Upper lobe of right lung (tissue), 1 donor: ENCODE measurements around the gene SYNE1. TPM values are rescaled to one million over a fixed set of nuclear protein-coding genes. Genes with fewer than 3 reads are reported as not detected.
A peak's percentile ranks its signal among the peaks of the same experiment; 100 is the strongest.

Experiments used
- ATAC-seq: fragments of 200-7000 bp; cut with Tn5 transposase; one replicate; pipeline ENCODE4 v1.9.1; 2020; ENCODE audit warnings: mild to moderate bottlenecking, moderate library complexity
- DNase-seq: peaks from one replicate; pipeline ENCODE4 v3.0.0-alpha.2; 2020
- H3K27ac ChIP-seq: fragments of 200-600 bp; one replicate; pipeline ENCODE4 v1.8.0; 2022
- H3K27me3 ChIP-seq: fragments of 200-600 bp; one replicate; pipeline ENCODE4 v1.8.0; 2022; ENCODE audit warnings: mild to moderate bottlenecking
- H3K36me3 ChIP-seq: fragments of 200-600 bp; one replicate; pipeline ENCODE4 v1.8.0; 2022
- H3K4me1 ChIP-seq: fragments of 200-600 bp; one replicate; pipeline ENCODE4 v1.8.0; 2022
- H3K4me3 ChIP-seq: fragments of 200-600 bp; one replicate; pipeline ENCODE4 v1.8.0; 2022; ENCODE audit warnings: mild to moderate bottlenecking
- H3K9me3 ChIP-seq: fragments of 200-600 bp; one replicate; pipeline ENCODE4 v1.8.0; 2022
- intact Hi-C: fragments of 100-400 bp; cut with DNase I; formaldehyde crosslinking; loops from one replicate; pipeline ENCODE4 v1.11.0; 2022
- total RNA-seq: library from RNA; stranded (reverse); fragmentation: NEBNext Ultra II Directional; extraction: Animal tissue kit (Norgen Biotek cat#: 25700); gene quantifications from one replicate; pipeline ENCODE4 v1.2.1, GENCODE V29; 2021
- TF ChIP-seq, protein P1 (sequence below): fragments of 200-600 bp; IDR thresholded peaks from one replicate; pipeline ENCODE4 v1.8.0; 2022; ENCODE audit warnings: antibody characterized with exemption
- donor health status: DM: no; HTN: yes; CAD: no; lungs with severe emphysema.

The SYNE1 gene
- total RNA-seq, 1 donor from 2014 or later, result 168 TPM

DNA sequence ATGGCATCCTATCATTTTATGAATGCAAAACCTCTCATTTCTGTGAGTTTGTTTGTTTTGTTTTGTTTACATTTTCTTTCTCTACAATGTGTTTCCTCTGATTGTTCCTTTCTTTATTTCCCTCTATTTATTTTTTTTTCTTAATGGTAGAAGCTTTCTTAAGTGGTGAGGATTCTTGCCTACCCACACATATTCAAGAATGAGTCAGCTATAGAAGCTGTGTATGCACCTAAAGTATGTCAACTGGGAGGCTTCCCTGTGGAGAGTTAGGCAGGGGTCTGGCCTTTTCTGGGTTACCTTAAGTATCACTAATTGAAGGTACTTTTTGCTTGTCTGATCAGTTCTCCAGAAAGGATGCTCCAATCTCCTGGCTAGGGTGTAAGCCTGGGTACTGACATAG lies 475.7 kb downstream of the SYNE1 start:
- DNase-seq (no peak), ATAC-seq (no peak)
- TF ChIP-seq, protein P1, sequence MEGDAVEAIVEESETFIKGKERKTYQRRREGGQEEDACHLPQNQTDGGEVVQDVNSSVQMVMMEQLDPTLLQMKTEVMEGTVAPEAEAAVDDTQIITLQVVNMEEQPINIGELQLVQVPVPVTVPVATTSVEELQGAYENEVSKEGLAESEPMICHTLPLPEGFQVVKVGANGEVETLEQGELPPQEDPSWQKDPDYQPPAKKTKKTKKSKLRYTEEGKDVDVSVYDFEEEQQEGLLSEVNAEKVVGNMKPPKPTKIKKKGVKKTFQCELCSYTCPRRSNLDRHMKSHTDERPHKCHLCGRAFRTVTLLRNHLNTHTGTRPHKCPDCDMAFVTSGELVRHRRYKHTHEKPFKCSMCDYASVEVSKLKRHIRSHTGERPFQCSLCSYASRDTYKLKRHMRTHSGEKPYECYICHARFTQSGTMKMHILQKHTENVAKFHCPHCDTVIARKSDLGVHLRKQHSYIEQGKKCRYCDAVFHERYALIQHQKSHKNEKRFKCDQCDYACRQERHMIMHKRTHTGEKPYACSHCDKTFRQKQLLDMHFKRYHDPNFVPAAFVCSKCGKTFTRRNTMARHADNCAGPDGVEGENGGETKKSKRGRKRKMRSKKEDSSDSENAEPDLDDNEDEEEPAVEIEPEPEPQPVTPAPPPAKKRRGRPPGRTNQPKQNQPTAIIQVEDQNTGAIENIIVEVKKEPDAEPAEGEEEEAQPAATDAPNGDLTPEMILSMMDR, result no peak
- Histone ChIP-seq H3K9me3 (no peaks in the 10 kb centered on the region), H3K27ac (no peak overlapping the region), H3K27me3 (no peaks in the 10 kb centered on the region), H3K4me3 (no peak overlapping the region), H3K4me1 (no peaks in the 10 kb centered on the region), H3K36me3 (peaks cover 66% of the 10 kb centered on the region)
- intact Hi-C loops, result no loop called here

DNA sequence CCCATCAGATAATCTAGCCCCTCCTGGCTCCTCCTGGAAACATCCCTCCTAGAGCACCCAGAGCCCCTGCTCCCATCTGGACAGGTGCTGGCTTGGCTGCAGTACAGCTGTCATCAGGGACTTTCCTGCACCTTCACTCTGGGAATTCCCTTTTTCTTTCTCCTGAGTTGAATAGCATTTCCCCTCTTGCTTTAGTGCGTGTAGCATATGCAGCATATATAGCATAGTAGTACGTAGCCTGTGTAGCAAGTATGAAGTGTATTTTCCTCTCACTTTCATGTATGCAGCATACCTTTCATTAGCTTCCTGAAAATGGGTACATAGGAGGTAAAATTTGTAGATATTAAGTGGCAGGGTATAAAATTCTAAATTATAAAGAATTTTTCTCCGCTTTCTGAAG lies 476.8 kb downstream of the SYNE1 start:
- intact Hi-C loops, result no loop called here
- DNase-seq, result no peak
- no peaks in the 10 kb centered on the region for H3K4me1 ChIP-seq
- H3K9me3 ChIP-seq, result no peaks in the 10 kb centered on the region
- no peaks in the 10 kb centered on the region for H3K27me3 ChIP-seq
- no peak overlapping the region for H3K27ac ChIP-seq
- H3K4me3 ChIP-seq, result no peak overlapping the region
- TF ChIP-seq, protein P1, result no peak
- ATAC-seq, result no peak
- peaks cover 70% of the 10 kb centered on the region for H3K36me3 ChIP-seq

DNA sequence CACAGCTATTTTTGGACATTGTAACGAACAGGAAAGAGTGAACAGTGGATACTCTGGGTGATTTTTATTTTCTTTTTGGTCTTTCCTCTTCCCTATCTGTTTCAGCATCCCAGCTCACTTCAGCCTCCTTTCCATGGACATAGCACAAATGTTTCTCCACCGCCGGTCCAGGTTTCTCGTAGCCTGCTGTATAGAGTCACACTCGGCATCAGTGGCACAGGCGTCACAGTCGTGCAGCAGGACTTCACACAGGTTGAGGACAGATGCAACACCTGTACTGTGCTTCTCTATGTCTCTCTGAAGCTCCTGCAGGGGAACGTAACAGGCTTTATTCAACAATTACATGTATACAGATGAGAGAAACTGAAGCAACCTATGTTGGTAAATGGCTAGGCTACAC lies 481.4 kb downstream of the SYNE1 start:
- H3K27ac ChIP-seq, result no peak overlapping the region
- no peak overlapping the region for H3K4me3 ChIP-seq
- ATAC-seq, result no peak
- intact Hi-C loops, result no loop called here
- no peaks in the 10 kb centered on the region for H3K4me1 ChIP-seq
- no peak for DNase-seq
- peaks cover 79% of the 10 kb centered on the region for H3K36me3 ChIP-seq
- no peaks in the 10 kb centered on the region for H3K27me3 ChIP-seq
- no peaks in the 10 kb centered on the region for H3K9me3 ChIP-seq
- TF ChIP-seq, protein P1, result no peak

DNA sequence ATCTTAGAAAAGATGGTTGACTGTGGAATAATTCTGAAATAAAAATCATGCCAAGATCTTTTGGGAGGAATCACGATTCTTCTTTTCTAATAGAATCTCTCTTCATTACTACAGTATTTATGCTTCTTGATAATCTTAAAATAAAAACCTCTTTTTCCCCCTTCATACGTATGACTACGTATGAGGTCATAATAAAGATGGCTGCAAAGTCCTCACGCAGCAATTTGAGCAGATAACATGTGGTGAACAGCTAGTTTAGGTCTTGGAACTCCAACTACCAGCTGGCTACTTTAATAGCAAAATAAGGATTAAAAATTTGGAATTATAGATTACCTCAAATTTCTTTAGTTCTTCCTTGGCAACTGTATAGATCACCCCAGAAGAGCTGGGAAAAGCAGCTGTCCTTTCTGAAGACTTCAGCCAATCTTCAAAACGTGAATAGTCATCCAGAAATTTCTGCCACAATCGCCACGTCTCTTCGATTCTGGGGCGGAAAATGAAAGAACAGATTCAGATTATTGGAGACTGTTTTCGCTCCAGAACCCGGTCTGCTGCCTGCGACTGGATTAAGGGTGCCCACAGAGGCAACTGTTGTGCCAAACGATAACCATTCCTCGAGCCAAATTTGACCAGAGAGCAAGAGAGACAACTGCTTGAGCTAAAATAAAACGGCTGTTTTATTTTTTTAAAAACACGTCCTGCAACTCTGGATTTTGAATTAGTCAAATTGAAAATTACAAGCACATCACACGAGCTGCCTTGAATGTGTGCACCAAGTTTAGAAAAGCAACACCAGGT lies 482.4 kb downstream of the SYNE1 start:
- peaks cover 82% of the 10 kb centered on the region for H3K36me3 ChIP-seq
- no peaks in the 10 kb centered on the region for H3K4me1 ChIP-seq
- H3K27ac ChIP-seq, result no peak overlapping the region
- ATAC-seq (no peak), DNase-seq (no peak)
- H3K9me3 ChIP-seq, result no peaks in the 10 kb centered on the region
- H3K4me3 ChIP-seq, result no peak overlapping the region
- intact Hi-C loops, result no loop called here
- TF ChIP-seq, protein P1, result no peak
- no peaks in the 10 kb centered on the region for H3K27me3 ChIP-seq

DNA sequence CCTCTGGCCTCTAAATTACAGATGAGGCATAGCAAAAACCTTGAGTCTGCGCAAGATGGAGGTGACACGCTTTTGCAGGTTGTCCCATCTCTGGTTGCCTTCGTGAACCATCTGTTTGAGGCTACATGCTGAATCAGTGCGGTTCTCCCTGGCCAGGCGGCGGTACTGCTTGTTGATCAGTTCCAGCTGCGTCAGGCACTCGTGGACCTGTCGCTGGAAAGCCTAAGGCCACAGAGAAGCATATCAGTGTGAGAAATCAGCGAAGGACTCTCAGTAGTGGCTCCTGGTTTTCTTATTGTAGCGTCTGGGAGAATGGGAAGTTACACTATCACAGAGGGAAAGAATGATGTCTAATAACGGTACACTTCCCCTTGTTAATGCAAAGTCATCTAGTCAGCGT lies 485.2 kb downstream of the SYNE1 start:
- no peak for DNase-seq
- peak; percentile 24 for ATAC-seq
- Histone ChIP-seq H3K27ac (no peak overlapping the region), H3K36me3 (peaks cover 97% of the 10 kb centered on the region), H3K4me1 (no peaks in the 10 kb centered on the region), H3K27me3 (no peaks in the 10 kb centered on the region), H3K9me3 (no peaks in the 10 kb centered on the region), H3K4me3 (no peak overlapping the region)
- TF ChIP-seq, protein P1, result no peak
- intact Hi-C loops, result no loop called here

DNA sequence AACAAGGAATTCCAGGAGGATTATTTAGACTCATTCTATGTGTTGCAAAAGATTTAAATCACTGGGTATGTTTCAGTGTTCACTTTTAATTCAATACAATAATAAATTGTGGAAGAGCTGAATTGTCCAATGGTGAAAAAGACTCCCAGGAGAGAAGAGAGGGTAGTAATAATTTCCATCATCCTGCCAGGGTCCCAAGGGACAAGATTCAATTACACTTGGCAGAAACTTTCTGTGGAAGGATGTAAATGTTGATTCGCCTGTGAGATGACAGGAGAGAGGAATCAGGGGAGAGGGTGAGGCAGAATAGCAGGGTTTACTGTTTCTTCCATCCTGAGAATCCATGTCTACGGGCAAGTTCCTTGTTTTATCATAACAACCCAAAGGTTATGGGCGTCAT lies 487.0 kb downstream of the SYNE1 start:
- Histone ChIP-seq H3K4me1 (no peaks in the 10 kb centered on the region), H3K9me3 (no peaks in the 10 kb centered on the region), H3K4me3 (no peak overlapping the region), H3K27me3 (no peaks in the 10 kb centered on the region), H3K27ac (no peak overlapping the region), H3K36me3 (peaks cover 98% of the 10 kb centered on the region)
- TF ChIP-seq, protein P1, result no peak
- intact Hi-C loops, result no loop called here
- DNase-seq, result no peak
- ATAC-seq, result no peak
